HG03442 (cell line): ENCODE results near the gene COL4A6.
"Not testable (repeated sequence)": the region's sequence is repeated elsewhere in the genome, so short reads cannot be mapped to it uniquely, and the experiment has no call there.

Experiments used
- ATAC-seq: cut with Tn5 transposase; IDR thresholded peaks from one replicate; pipeline ENCODE4 v1.9.1; 2021; ENCODE audit warnings: mild to moderate bottlenecking, moderate library complexity; ENCODE audit not compliant: unreplicated experiment

COL4A6 gene

DNA sequence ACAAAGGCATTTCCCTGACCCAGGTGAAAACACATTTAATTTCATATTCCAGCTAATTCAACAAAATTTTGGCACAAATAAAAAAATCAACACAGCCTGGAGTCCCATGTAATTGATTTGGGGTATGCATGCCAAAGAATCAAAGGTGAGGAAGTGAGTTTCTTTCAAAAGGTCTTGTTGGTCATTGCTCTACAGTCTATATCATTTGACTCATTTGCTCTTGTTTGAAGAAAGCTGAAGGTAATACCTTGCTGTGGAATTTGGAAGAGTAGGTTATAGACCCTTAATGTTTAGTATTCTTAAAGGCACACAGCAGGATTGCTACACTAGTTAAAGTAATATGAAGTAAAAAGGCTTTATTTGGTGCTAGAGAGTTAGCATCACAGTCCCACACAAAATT, 25.4 kb downstream of the COL4A6 start:
- no peak for ATAC-seq

DNA sequence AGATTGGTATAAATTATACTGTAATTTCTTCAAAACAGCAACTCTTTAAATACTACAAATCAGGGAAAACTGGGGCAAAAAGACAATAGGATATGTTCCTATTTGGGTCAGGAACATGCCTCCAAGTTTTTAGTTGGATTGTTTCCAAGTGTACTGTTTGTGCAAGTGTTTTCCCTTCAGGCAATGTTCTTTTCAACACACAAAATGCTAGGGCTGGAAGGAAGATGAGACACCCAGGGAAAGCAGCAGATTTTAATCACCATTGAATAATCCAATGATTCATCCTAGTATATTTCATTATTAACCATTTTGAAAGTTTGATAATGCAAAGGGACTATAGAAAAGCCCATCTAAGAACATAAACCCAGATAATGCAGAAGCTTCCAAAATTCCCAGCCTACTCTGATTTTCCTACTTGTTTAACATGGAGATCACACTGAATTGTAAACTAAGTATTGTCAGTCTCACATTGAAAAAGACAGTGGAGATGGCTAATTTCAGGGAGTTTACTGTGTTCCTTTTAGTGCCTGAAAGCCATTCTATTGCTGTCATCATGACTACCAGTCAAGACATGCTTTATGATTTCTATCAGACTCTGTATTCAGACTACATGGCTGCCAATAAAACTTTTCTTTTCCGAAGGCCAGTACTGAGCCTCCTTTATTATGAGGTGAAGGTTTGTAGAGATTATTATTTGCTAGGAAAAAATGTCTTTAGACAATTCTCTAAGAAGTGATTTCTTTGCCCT, 38.6 kb downstream of the COL4A6 start:
- no peak for ATAC-seq

GRCh38 chrX:108397627-108398391, 40.4 kb downstream of the COL4A6 start:
- peak; percentile 54 for ATAC-seq

DNA sequence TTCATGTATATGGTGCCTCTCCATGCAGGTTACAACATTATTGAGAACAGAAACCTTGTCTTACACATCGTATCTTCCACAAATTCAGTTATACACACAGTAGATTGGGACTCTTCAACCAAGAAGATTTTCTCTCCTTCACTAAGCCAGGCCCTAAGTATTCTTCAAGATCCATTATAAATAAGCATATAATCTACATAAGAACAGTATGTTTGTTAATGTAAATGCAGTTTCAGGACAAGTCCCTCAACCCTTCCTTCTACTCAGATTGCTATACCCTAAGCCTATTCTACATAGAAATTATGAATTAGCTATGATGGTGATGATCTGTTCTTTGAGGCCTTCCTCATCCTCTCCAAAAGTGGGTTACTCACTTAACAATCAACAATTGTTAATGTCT, 41.2 kb downstream of the COL4A6 start:
- no peak for ATAC-seq

DNA sequence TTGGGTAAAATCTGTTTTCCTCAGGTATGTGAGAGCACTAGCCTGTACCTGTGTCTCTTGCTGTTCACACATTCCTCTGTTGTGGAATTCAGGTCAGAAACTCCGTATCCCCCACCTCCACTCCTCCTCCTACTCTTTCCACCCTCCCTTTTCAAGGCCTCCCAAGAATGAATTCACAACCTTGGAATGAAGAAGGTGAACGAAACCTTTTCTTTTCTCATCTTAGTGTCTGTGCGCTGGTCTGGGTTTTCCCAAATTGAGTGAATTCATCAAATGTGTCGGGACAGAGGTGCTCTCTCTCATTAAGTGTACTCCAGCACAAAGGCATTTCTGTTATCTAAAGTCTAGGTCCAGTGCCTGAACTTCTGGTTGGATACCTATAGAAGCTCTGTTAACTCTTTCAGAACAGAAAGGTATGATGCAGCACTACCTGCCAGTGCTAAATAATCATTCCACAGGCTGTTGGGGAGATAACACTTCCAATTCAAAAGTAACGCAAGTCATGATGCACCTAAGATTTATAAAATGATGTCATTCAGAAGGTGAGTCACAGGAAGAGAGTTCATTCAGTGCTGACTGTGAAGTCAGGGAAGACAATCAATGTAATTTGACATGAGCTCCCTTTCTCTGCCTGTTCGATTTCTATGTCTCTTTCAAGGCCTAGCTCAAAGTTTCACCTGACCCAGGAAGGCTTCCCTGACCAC, 41.9 kb downstream of the COL4A6 start:
- ATAC-seq: no peak

DNA sequence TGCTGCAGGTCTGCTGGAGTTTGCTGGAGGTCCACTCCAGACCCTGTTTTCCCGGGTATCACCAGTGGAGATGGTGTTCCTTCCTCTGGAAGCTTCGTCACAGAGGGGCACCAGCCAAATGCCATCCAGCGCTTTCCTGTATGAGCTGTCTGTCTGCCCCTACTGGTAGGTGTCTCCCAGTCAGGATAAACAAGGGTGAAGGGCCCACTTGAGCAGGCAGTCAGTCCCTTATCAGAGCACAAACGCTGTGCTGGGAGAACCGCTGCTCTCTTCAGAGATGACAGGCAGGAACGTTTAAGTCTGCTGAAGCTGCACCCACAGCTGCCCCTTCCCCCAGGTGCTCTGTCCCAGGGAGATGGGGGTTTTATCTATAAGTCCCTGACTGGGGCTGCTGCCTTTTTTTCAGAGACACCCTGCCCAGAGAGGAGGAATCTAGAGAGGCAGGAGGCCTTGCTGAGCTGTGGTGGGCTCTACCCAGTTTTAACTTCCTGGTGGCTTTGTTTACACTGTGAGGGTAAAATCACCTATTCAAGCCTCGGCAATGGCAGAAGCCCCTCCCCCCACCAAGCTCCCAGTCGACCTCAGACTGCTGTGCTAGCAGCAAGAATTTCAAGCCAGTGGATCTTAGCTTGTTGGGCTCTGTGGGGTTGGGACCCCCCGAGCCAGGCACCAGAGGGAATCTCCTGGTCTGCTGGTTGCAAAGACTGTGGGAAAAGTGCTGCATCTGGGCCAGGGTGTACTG, 47.1 kb downstream of the COL4A6 start:
- ATAC-seq: not testable (repeated sequence)

DNA sequence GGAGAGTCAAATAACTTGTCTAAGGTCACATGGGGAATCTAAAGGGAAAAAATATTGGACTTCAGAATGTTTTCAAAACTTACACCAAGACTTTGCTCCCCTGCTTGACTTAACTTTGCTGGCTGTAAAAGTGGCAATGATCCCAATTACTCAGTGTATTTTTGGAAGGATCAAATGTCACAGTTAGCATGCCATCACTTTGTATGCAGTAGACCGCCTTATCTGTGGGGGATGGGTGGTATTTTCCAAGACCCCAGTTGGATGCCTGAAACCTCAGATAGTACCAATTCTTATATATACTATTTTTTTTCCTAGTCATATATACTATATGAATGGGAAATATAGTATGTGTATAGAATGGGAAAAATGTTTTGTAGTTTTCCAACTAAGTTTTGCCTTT, 53.4 kb downstream of the COL4A6 start:
- no peak for ATAC-seq

DNA sequence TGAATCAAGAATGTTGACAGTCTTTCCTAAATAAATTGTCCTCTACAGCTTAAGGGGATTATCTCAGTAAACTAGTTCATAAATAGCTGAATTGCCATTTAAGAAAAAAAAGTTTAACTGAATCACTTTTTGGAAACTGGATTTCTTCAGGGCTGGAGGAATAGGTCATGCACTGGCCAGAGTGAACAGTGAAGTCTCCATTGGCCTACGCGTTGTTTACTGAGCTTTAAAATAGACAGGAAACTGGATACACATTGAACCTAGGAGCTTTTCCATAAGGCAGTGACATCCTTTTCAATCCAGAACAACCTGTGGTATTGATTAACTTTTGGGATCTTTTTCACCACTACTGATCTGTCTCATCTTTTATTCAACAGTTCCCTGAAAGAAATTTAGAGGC, 58.0 kb downstream of the COL4A6 start:
- no peak for ATAC-seq

- not testable (repeated sequence) for ATAC-seq
These were observed 61.4 kb downstream of the COL4A6 start for GRCh38 chrX:108376821-108377220.

DNA sequence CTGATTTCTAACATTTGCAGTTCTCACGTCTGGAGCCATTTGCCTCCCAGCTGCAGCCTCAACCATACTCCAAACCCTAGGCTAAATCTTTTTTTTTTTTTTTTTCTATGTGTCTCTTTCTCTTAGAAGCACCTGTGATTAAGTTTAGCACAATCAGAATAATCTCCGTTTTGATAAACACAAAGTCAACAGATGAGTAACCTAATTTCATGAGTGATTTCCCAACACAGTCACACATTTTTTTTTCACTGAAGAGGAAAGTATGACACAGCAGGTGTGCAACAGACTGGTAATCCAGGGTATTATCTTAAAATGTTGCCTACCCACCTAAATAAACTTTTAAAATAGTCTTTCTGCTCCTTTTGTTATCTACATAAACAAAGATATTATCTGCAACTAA, 62.6 kb downstream of the COL4A6 start:
- ATAC-seq: not testable (repeated sequence)

DNA sequence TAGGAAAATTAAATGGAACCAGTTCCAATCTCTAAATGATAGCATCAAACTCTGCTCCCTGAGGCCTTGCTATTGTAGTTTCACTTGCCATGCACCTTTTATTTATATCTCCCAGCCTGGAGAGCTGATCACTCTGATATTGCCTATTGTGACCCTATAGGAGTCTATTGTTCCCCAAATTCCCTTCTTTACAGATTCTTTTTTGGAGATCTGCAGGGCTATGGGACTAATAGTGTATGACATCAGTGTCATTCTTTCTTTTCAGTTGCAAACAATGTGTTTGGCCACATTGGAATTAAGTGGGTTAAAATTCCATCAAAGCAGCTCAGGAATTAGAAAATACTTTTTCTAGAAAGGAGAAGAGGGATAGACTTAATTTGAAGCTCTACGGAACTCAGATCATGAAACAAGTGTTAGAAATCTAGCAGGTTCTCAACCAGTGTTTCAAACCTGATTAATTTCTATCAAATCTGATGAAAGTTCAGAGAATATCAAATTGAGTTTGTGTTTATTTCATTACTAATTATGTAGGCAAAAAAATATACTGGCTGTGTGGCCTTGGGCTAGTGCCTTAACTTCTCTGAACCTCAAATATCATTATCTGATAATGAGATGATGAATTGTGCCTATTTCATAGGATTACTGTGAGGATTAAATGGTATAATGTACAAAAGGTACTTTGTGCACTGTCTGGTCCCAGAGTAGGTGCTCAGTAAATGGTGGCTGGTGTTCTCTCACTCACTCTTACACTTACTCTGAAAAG, 71.4 kb downstream of the COL4A6 start:
- no peak for ATAC-seq

GRCh38 chrX:108362026-108362425, 76.2 kb downstream of the COL4A6 start:
- no peak for ATAC-seq

DNA sequence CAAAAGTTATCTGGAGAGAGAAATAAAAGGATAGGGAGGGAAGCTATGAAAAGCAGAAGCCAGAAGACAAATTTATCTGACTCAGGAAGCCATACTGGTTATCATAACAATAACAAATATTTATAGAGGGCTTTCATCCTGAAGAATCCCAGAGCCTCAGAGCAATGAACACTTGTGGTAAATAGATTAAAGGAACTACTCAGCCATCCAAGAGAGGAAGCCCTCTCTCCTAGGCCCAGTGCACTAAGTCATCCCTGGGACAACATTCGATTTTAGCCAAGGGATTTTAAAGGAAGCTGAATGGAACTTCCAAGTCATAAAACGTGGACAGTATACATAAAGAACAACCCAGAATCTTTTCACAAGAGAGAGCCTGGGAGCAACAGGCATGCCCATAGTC, 76.9 kb downstream of the COL4A6 start:
- ATAC-seq: no peak

- no peak for ATAC-seq
These were observed 78.2 kb downstream of the COL4A6 start for GRCh38 chrX:108359806-108360602.

DNA sequence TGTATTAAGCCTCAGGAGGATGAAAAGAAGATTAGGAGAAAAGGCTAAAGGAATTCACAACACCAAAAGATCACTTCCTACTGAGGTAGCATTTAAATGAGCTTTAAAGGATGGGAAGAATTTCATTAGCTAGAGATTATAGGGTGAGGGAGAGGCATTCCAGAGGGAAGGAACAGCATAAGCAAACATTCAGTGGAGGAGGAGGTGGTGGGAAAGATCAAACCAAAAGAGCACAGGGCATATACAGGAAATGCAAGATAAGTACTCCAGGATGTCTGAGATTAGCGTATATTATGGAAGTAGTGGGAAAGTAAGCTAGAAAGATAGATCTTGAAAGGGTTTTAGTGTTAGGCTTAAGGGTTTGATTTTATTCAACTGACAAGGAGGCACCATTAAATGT, 84.8 kb downstream of the COL4A6 start:
- ATAC-seq: no peak

DNA sequence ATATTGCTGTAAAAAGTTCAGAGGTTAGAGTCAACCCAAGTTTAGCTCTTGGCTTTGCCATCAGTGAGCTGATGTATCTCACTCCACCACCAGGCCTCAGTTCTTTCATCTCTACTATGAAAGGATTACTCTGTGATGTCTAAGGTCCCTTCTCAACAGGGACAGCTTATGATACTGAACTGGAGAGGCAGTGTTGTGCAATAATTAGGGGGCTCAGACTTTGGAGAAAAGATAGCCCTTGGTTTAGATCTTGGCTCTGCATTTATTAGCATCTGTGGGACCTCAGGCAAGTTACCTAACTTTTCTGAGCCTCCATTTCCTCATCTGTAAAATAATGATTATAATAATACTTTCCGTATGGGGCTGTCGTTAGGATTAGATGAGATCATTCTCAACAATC, 89.0 kb downstream of the COL4A6 start:
- ATAC-seq: no peak

- ATAC-seq: no peak
These were observed 89.7 kb downstream of the COL4A6 start for GRCh38 chrX:108348525-108348924.

DNA sequence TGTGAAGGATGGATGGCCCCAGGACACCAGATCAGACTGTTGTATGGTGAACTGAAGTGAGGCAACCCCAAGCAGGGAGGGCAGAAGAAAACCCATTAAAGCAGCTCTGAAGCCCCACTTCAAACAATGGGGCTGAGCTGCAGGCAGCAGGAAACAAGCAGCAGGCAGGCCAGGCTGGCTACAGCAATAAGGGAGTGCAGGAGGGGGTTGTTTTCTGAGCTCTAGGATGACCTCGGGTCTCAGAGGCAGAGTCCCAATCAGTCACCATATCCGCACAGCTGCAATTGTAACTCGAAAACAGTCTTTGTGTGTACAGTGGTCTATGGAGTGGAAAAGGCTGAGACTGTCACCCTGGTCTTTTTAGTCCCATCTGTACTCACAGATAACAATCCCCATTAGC, 90.4 kb downstream of the COL4A6 start:
- ATAC-seq: no peak

- ATAC-seq: no peak
These were observed 94.0 kb downstream of the COL4A6 start for GRCh38 chrX:108344216-108344615.

GRCh38 chrX:108341947-108342346, 96.3 kb downstream of the COL4A6 start:
- no peak for ATAC-seq
